GM23248 (cell line): ENCODE results near the gene CEP89. TPM values are rescaled to one million over a fixed set of nuclear protein-coding genes. Genes with fewer than 3 reads are reported as not detected.

Experiments
- DNase-seq: peaks from one replicate; pipeline ENCODE4 v3.0.0-alpha.2; 2015
- H2AFZ ChIP-seq: fragments of 200-600 bp; sonication (generic); 2 replicates; pipeline ENCODE4 v1.6.1; 2016; ENCODE audit warnings: antibody characterized with exemption
- H3F3A ChIP-seq: fragments of 200-600 bp; sonication (generic); 2 replicates; pipeline ENCODE4 v1.6.1; 2016; ENCODE audit warnings: mild to moderate bottlenecking, antibody characterized with exemption, mixed run types; ENCODE audit not compliant: insufficient read depth
- H3K27ac ChIP-seq: fragments of 200-600 bp; sonication (generic); 2 replicates; pipeline ENCODE4 v1.5.1; 2016; ENCODE audit warnings: mild to moderate bottlenecking
- H3K27me3 ChIP-seq: fragments of 200-600 bp; sonication (generic); replicated peaks from 2 replicates; pipeline ENCODE4 v1.6.1; 2016; ENCODE audit warnings: mild to moderate bottlenecking; ENCODE audit not compliant: insufficient read depth
- H3K36me3 ChIP-seq: fragments of 200-600 bp; sonication (generic); 2 replicates; pipeline ENCODE4 v1.6.1; 2016; ENCODE audit warnings: low read depth, mild to moderate bottlenecking
- H3K4me1 ChIP-seq: fragments of 200-600 bp; sonication (generic); 2 replicates; pipeline ENCODE4 v1.6.1; 2016; ENCODE audit warnings: mild to moderate bottlenecking; ENCODE audit not compliant: insufficient read depth
- H3K4me2 ChIP-seq: fragments of 200-600 bp; sonication (generic); one replicate; pipeline ENCODE4 v1.6.1; 2016; ENCODE audit warnings: mild to moderate bottlenecking; ENCODE audit not compliant: unreplicated experiment
- H3K4me3 ChIP-seq: fragments of 200-600 bp; sonication (generic); 2 replicates; pipeline ENCODE4 v1.5.1; 2016; ENCODE audit warnings: mild to moderate bottlenecking
- H3K79me2 ChIP-seq: fragments of 200-600 bp; sonication (generic); 2 replicates; pipeline ENCODE4 v1.6.1; 2016; ENCODE audit warnings: mild to moderate bottlenecking; ENCODE audit not compliant: insufficient read depth
- H3K9ac ChIP-seq: fragments of 200-600 bp; sonication (generic); 2 replicates; pipeline ENCODE4 v1.6.1; 2016; ENCODE audit warnings: mild to moderate bottlenecking
- H3K9me2 ChIP-seq: fragments of 200-600 bp; sonication (generic); 2 replicates; pipeline ENCODE4 v1.6.1; 2016; ENCODE audit warnings: mixed run types, mild to moderate bottlenecking, moderate library complexity; ENCODE audit not compliant: insufficient read depth
- H3K9me3 ChIP-seq: fragments of 200-600 bp; sonication (generic); one replicate; pipeline ENCODE4 v1.6.1; 2017; ENCODE audit warnings: low read depth
- H4K20me1 ChIP-seq: fragments of 200-600 bp; sonication (generic); 2 replicates; pipeline ENCODE4 v1.6.0; 2016; ENCODE audit not compliant: insufficient read depth
- EZH2 ChIP-seq: fragments of 200-600 bp; sonication (generic); IDR thresholded peaks from 2 replicates; pipeline ENCODE4 v1.6.1; 2018; ENCODE audit warnings: antibody characterized with exemption, mild to moderate bottlenecking; ENCODE audit not compliant: insufficient read depth, poor library complexity, severe bottlenecking
- EZH2phosphoT487 ChIP-seq: fragments of 200-600 bp; sonication (generic); IDR thresholded peaks from 2 replicates; pipeline ENCODE4 v1.6.1; 2018; ENCODE audit warnings: antibody characterized with exemption, moderate library complexity, mild to moderate bottlenecking, low read depth; ENCODE audit not compliant: insufficient read depth
- whole genome bisulfite sequencing, 2 experiments: methylation state at CpG; one replicate each; pipeline ENCODE4 v1.1.6; 2015 to 2017; ENCODE audit warnings: low lambda C conversion rate in 2 of 2, low coverage in 1 of 2; ENCODE audit errors: missing lambda C conversion rate in 2 of 2; 5-methylcytosine and 5-hydroxymethylcytosine counted together
- in situ Hi-C: fragments of 300-500 bp; cut with MboI; formaldehyde crosslinking; loops from 2 replicates; pipeline ENCODE4 v1.15.0; 2020
- polyA plus RNA-seq: library from polyadenylated mRNA; unstranded; fragments of >200 nt; fragmentation: Nextera tagmentation; extraction: Ambion mirVana; gene quantifications from 2 replicates; pipeline ENCODE4 v1.2.1, GENCODE V29; 2016
- total RNA-seq: library from RNA; depleted of rRNA; stranded (reverse); fragments of >200 nt; shearing (Covaris generic); gene quantifications from 2 replicates; pipeline ENCODE4 v1.2.3, GENCODE V29; 2014

CEP89 gene
- total and polyA plus RNA-seq, 2 experiments from 2014 or later = 17.1 to 30.1 TPM

DNA sequence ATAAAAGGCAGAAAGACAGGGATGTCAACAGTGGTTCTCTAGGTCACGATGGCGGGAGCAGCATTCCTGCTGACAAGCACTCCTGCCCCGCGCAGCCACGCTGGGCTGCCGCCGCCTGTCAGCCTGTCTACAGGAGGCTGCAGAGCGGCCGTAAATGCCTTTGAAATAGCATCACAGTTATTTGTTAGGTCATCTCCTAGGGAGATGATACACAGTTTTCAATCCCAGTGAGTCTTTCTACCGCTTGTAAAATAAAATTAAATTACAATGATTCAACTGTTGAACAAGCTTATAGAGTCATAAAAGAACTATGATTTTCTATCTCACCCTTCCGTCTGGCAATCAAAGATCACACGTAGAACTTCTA lies 94.9 kb downstream of the CEP89 start:
- no peaks in the 10 kb centered on the region for H4K20me1 ChIP-seq

DNA sequence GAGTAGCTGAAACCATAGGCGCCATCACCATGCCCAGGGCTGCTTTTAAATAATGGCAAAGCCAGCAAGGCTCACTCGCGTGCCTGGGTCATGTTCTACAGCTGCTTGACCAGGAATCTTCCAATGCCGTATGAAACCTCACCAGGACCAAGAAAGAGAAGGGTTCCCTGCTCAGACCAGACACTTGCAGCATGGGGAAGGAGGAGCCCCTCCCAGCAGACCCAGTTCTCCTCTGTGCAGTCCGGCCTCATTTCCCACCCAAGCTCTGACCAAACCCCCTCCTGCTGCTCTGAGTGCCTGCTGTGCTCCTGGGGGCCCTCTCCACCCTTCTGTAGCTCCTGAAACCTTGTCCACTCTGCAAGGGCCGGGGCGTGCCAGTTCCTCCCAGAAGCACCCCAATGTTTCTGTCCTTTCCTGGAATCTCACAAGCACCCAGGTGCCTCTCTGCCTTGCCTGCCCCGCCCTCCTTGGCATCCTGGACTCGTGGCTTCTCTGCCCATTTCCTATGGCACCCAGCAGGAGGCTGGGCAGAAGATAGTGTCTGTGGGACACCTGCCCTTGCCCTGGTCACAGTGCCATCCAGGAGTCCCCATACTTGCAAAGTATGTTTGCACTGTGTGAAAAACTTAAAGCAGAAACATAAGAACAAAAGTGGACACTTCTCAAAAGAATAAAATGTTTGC lies 95.4 kb downstream of the CEP89 start:
- Histone ChIP-seq H3K9ac (no peak overlapping the region), H3K9me3 (no peaks in the 10 kb centered on the region), H3K79me2 (no peaks in the 10 kb centered on the region), H3F3A (no peaks in the 10 kb centered on the region), H3K4me3 (no peak overlapping the region), H4K20me1 (no peaks in the 10 kb centered on the region), H2AFZ (no peak overlapping the region), H3K36me3 (no peaks in the 10 kb centered on the region), H3K27ac (no peak overlapping the region), H3K27me3 (no peaks in the 10 kb centered on the region), H3K4me1 (no peaks in the 10 kb centered on the region), H3K9me2 (no peaks in the 10 kb centered on the region), H3K4me2 (no peak overlapping the region)
- no peak for TF ChIP-seq EZH2phosphoT487
- no peak for TF ChIP-seq EZH2
- DNase-seq = no peak
- in situ Hi-C loops = no loop called here
- WGBS, 2 experiments = 89 to 96% methylated on average over 9 of the region's 9 CpGs

More for the DNA sequence above, 94.9 kb downstream of the CEP89 start:
- no peaks in the 10 kb centered on the region for H3K27me3 ChIP-seq
- no peak overlapping the region for H3K27ac ChIP-seq
- H3K9me3 ChIP-seq = no peaks in the 10 kb centered on the region
- H3K9ac ChIP-seq = no peak overlapping the region
- H2AFZ ChIP-seq = no peak overlapping the region
- 89 to 90% methylated on average over 12 of the region's 12 CpGs for WGBS, 2 experiments
- in situ Hi-C loops = no loop called here
- no peaks in the 10 kb centered on the region for H3K36me3 ChIP-seq
- H3K4me2 ChIP-seq = no peak overlapping the region
- TF ChIP-seq EZH2 = no peak
- TF ChIP-seq EZH2phosphoT487 = no peak
- no peak overlapping the region for H3K4me3 ChIP-seq
- H3K4me1 ChIP-seq = no peaks in the 10 kb centered on the region
- H3F3A ChIP-seq = no peaks in the 10 kb centered on the region
- H3K9me2 ChIP-seq = no peaks in the 10 kb centered on the region
- no peaks in the 10 kb centered on the region for H3K79me2 ChIP-seq
- DNase-seq = no peak

DNA sequence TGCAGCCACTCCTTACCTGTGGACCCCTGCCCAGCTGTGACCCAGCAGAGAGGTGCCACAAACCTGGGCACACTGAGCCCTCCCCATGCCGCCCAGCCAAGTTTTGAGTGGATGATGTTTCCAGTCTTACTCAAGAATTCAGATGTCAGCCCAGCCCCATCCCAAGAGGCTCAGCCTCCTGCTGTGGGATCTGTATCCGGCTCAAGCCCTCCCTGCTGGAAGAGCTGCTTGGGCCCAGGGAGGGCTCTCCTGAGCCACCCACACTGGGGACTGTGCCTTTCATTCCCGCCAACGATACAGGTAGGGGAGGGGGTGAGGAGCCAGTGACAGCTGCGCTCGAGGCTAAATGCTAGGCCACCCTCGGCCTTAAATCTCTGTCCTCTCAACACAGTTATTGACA lies 96.3 kb downstream of the CEP89 start:
- Histone ChIP-seq H3K4me2 (no peak overlapping the region), H4K20me1 (no peaks in the 10 kb centered on the region), H3K79me2 (no peaks in the 10 kb centered on the region), H3K4me1 (no peaks in the 10 kb centered on the region), H3F3A (no peaks in the 10 kb centered on the region), H2AFZ (no peak overlapping the region), H3K36me3 (no peaks in the 10 kb centered on the region), H3K27ac (no peak overlapping the region), H3K4me3 (no peak overlapping the region), H3K27me3 (no peaks in the 10 kb centered on the region), H3K9ac (no peak overlapping the region), H3K9me2 (no peaks in the 10 kb centered on the region), H3K9me3 (no peaks in the 10 kb centered on the region)
- TF ChIP-seq EZH2phosphoT487 (no peak), EZH2 (no peak)
- in situ Hi-C loops = no loop called here
- 70 to 72% methylated on average over 7 of the region's 7 CpGs for WGBS, 2 experiments
- no peak for DNase-seq

DNA sequence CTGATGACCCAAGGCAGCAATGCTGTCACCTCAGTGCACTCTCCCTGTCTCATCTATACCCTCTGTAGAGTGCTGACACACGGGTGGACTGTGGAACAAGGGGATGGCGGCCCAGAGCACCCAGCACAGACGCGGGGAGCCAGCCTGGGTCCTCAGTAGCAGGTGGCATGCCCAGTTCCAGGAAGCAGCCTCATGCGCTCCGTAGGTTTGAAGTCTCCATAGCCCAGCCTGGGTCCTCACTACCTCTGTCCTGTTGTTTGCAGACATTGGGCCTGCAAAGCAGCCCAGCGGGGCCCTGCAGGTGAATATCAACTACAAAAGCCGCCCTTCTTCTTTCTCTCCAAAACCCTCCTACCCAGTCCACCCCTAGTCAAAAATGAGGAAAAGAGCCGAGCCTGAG lies 97.2 kb downstream of the CEP89 start:
- no peak for TF ChIP-seq EZH2
- no peak for TF ChIP-seq EZH2phosphoT487
- no peaks in the 10 kb centered on the region for H3K27me3 ChIP-seq
- no peak for DNase-seq
- no peaks in the 10 kb centered on the region for H3K36me3 ChIP-seq
- H3K9me3 ChIP-seq = no peaks in the 10 kb centered on the region
- no peak overlapping the region for H3K4me3 ChIP-seq
- H2AFZ ChIP-seq = no peak overlapping the region
- H4K20me1 ChIP-seq = no peaks in the 10 kb centered on the region
- H3K4me2 ChIP-seq = no peak overlapping the region
- no peaks in the 10 kb centered on the region for H3K4me1 ChIP-seq
- no peaks in the 10 kb centered on the region for H3K9me2 ChIP-seq
- no peak overlapping the region for H3K27ac ChIP-seq
- H3F3A ChIP-seq = no peaks in the 10 kb centered on the region
- in situ Hi-C loops = no loop called here
- no peaks in the 10 kb centered on the region for H3K79me2 ChIP-seq
- no peak overlapping the region for H3K9ac ChIP-seq
- 70 to 77% methylated on average over 9 of the region's 9 CpGs for WGBS, 2 experiments
